ENCODE measurements around the gene EYA4. TPM values are rescaled to one million over a fixed set of nuclear protein-coding genes. Genes with fewer than 3 reads are reported as not detected.

EYA4 gene
- total RNA-seq, 3 donors from 2014 or later, result 0.33 to 4.2 (median 0.44) TPM

DNA sequence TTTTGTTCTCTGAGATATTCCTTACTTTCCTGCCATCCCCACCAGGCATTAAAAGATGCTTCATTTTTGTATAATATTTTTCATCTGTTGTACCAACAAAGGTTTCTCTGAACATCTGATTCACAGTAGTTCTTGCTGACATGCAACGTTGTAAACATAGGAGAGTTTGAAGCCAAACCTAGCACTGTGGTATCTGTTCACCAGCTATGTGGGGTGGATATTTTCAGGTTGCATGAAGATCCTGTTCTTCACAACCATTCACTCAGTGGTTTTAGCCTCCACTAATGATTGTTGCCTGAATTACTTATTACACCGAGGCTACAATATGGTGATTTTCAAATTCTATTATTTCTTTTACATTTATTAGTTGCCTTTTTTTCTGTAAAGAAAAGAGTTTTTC lies 56.5 kb downstream of the EYA4 start:
- H3K36me3 ChIP-seq, result no peaks in the 10 kb centered on the region
- no peak overlapping the region for H3K27ac ChIP-seq
- H3K4me3 ChIP-seq, result no peak overlapping the region
- no peak for DNase-seq (ENCODE audit: low spot score in 2 of 2)
- intact Hi-C loops (cut with DNase I; ENCODE audit: low total_unique reads), result no loop called here
- no peaks in the 10 kb centered on the region for H3K9me3 ChIP-seq
- TF ChIP-seq, protein P1, sequence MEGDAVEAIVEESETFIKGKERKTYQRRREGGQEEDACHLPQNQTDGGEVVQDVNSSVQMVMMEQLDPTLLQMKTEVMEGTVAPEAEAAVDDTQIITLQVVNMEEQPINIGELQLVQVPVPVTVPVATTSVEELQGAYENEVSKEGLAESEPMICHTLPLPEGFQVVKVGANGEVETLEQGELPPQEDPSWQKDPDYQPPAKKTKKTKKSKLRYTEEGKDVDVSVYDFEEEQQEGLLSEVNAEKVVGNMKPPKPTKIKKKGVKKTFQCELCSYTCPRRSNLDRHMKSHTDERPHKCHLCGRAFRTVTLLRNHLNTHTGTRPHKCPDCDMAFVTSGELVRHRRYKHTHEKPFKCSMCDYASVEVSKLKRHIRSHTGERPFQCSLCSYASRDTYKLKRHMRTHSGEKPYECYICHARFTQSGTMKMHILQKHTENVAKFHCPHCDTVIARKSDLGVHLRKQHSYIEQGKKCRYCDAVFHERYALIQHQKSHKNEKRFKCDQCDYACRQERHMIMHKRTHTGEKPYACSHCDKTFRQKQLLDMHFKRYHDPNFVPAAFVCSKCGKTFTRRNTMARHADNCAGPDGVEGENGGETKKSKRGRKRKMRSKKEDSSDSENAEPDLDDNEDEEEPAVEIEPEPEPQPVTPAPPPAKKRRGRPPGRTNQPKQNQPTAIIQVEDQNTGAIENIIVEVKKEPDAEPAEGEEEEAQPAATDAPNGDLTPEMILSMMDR (IDR thresholded peaks at IDR 0.05), result no peak
- no peak for TF ChIP-seq POLR2AphosphoS5 (IDR thresholded peaks at IDR 0.05)
- no peak for TF ChIP-seq POLR2A (IDR thresholded peaks at IDR 0.05)
- no peaks in the 10 kb centered on the region for H3K4me1 ChIP-seq
- no peaks in the 10 kb centered on the region for H3K27me3 ChIP-seq

DNA sequence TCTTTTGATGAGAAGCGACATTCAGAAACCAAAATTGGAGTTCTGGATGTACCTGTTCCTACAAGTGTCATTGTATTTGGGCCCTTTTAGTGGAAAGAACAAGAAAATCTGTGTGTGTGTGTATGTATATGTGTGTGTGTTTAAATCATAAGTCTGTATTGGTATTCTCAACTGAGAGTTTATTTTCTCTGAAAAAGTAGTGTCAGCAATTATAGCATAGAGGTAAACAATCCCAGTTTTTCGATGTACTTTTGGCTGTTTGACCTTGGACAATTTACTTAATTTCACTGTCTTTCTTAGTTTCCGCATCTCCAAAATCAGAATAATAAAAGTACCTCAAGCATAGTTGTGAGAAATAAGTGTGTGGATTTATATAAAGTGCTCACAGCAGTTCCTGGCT lies 57.2 kb downstream of the EYA4 start:
- Histone ChIP-seq H3K27me3 (no peaks in the 10 kb centered on the region), H3K36me3 (no peaks in the 10 kb centered on the region), H3K9me3 (no peaks in the 10 kb centered on the region), H3K4me3 (no peak overlapping the region), H3K4me1 (no peaks in the 10 kb centered on the region), H3K27ac (no peak overlapping the region)
- intact Hi-C loops (cut with DNase I; ENCODE audit: low total_unique reads), result no loop called here
- DNase-seq (ENCODE audit: low spot score in 2 of 2), result no peak
- no peak for TF ChIP-seq POLR2A (IDR thresholded peaks at IDR 0.05)
- TF ChIP-seq, protein P1 (IDR thresholded peaks at IDR 0.05), result no peak
- no peak for TF ChIP-seq POLR2AphosphoS5 (IDR thresholded peaks at IDR 0.05)

DNA sequence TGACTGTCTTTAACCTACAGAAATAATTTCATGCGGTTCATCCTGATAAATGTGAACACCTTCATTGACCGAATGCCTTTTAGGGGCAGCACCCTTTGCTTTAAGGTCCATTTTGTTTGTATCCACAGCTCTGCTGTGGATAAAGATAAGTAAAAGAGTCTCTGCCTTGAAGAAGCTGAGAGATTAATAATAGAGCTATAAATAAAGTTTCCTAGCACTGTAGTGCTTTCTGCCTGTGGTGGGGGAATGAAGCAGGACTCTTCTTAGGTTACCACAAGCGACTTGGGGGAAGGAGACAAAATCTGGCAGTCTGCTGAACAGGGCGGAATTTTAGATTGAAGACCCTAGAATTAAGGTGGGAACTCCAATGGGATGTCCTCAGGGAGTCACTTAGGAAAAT lies 57.6 kb downstream of the EYA4 start:
- H3K27me3 ChIP-seq, result no peaks in the 10 kb centered on the region
- intact Hi-C loops (cut with DNase I; ENCODE audit: low total_unique reads), result no loop called here
- DNase-seq (ENCODE audit: low spot score in 2 of 2), result no peak
- no peak overlapping the region for H3K27ac ChIP-seq
- no peaks in the 10 kb centered on the region for H3K36me3 ChIP-seq
- no peak for TF ChIP-seq POLR2AphosphoS5 (IDR thresholded peaks at IDR 0.05)
- TF ChIP-seq, protein P1 (IDR thresholded peaks at IDR 0.05), result no peak
- TF ChIP-seq POLR2A (IDR thresholded peaks at IDR 0.05), result no peak
- no peaks in the 10 kb centered on the region for H3K4me1 ChIP-seq
- no peak overlapping the region for H3K4me3 ChIP-seq
- H3K9me3 ChIP-seq, result no peaks in the 10 kb centered on the region

DNA sequence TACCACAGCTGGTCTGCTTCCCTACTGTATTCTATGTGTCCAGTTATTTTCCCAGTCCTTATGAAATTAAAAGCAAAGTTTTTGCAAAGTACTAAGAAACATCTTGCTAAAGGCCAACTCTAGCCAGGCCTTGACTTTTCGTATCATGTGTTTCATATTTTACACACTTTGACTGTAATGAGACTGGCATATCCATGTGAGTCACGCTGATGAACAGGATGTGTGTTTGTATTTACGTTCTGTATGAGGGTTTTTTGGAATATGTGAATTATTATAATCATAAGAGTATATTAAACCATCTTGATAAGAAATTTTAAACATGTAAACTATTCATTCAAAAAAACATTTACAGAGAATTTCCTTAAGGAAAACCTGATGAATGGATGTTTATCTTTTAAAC lies 59.7 kb downstream of the EYA4 start:
- Histone ChIP-seq H3K4me3 (no peak overlapping the region), H3K27ac (no peak overlapping the region), H3K4me1 (no peaks in the 10 kb centered on the region), H3K27me3 (no peaks in the 10 kb centered on the region), H3K36me3 (no peaks in the 10 kb centered on the region), H3K9me3 (no peaks in the 10 kb centered on the region)
- intact Hi-C loops (cut with DNase I; ENCODE audit: low total_unique reads), result no loop called here
- TF ChIP-seq POLR2AphosphoS5 (IDR thresholded peaks at IDR 0.05) (no peak), POLR2A (IDR thresholded peaks at IDR 0.05) (no peak)
- TF ChIP-seq, protein P1 (IDR thresholded peaks at IDR 0.05), result no peak
- DNase-seq (ENCODE audit: low spot score in 2 of 2), result no peak

DNA sequence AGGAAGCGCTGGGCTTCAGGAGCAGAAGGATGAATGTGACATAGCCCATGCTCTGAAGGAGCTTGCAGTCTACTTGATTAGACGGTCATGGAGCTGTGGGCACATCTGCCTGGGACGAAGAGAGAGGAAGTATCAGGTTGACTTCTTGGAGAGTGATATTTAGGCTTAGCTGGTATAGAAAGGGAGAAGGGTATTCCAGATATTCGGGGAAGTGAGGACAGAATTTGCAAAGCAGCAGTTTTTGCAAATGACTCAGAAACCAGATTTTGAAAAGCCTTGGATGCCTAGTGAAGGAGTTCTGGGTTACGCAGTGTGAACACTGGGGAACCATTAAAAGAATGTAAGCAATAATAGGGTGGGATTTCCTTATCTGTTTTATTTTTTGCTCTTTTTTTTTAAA lies 60.7 kb downstream of the EYA4 start:
- Histone ChIP-seq H3K4me3 (no peak overlapping the region), H3K4me1 (no peaks in the 10 kb centered on the region), H3K9me3 (no peaks in the 10 kb centered on the region), H3K36me3 (no peaks in the 10 kb centered on the region), H3K27me3 (no peaks in the 10 kb centered on the region), H3K27ac (no peak overlapping the region)
- TF ChIP-seq POLR2AphosphoS5 (IDR thresholded peaks at IDR 0.05) (no peak), POLR2A (IDR thresholded peaks at IDR 0.05) (no peak)
- TF ChIP-seq, protein P1 (IDR thresholded peaks at IDR 0.05), result no peak
- no peak for DNase-seq (ENCODE audit: low spot score in 2 of 2)
- intact Hi-C loops (cut with DNase I; ENCODE audit: low total_unique reads), result no loop called here

Data from breast epithelium (tissue), 4 donors.